NCI-H1930 (cell line): ENCODE measurements around the gene TDRD1.

Experiments used
- DNase-seq, 2 experiments: peaks; one replicate each; lab custom pipeline; 2025; lab: John Stamatoyannopoulos, UW

The TDRD1 gene

DNA sequence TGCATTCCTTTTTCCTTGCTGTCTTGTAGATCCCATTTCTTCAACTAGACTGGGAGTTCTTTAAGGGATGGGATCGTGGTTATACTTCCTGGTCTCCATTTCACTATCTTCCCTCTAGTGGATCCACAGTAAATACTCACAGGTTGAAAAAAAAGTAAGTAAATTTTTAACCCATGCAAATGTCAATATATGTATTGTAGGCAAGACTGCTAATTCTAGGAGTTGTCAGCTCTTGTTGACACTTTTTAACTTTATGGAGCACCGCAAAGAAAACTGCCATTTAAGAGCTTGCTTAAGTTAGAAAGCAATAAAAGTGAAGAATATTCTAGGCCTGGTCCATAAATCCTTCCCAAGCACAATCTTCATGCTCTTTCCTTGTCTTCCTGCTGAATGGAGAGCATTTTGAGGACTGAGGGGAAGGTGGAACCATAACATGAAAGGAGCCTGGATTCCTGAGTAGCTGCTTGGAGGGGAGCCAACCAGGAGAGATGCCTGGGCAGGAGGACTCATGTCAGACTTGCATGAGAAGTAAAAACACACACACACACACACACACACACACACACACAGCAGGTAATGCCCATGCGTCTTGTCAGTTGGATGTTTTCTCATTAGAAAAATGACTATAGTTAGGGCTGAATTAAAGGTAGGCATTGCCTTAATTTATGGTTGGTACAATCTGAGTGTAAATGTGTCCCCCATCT, 92.1 kb downstream of the TDRD1 start:
- no peak for DNase-seq

- no peak for DNase-seq
Measured at GRCh38 chr10:114271779-114272167, 92.6 kb downstream of the TDRD1 start.

- DNase-seq, result no peak
Measured at GRCh38 chr10:114272696-114273095, 93.5 kb downstream of the TDRD1 start.

GRCh38 chr10:114273910-114274309, 94.8 kb downstream of the TDRD1 start:
- no peak for DNase-seq

- no peak for DNase-seq
Measured at GRCh38 chr10:114274616-114275453, 95.7 kb downstream of the TDRD1 start.

- DNase-seq, result no peak
Measured at GRCh38 chr10:114276066-114276465, 96.9 kb downstream of the TDRD1 start.

DNA sequence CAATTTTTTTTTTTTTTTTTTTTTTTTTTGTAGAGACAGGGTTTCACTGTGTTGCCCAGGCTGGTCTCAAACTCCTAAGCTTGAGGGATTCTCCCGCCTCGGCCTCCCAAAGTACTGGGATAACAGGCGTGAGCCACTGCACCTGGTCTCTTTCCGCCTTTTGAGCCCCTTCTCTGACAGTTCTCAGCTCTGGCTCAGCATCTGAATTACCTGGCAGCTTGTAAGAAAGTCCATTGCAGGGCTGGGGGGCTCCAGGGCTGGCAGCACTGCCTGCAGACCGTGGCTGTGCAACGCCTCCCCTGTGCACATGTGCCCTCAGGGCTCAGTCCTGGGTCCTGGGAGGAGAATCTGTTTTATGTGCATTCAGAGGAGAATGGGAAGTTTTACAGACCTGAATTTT, 97.5 kb downstream of the TDRD1 start:
- no peak for DNase-seq

DNA sequence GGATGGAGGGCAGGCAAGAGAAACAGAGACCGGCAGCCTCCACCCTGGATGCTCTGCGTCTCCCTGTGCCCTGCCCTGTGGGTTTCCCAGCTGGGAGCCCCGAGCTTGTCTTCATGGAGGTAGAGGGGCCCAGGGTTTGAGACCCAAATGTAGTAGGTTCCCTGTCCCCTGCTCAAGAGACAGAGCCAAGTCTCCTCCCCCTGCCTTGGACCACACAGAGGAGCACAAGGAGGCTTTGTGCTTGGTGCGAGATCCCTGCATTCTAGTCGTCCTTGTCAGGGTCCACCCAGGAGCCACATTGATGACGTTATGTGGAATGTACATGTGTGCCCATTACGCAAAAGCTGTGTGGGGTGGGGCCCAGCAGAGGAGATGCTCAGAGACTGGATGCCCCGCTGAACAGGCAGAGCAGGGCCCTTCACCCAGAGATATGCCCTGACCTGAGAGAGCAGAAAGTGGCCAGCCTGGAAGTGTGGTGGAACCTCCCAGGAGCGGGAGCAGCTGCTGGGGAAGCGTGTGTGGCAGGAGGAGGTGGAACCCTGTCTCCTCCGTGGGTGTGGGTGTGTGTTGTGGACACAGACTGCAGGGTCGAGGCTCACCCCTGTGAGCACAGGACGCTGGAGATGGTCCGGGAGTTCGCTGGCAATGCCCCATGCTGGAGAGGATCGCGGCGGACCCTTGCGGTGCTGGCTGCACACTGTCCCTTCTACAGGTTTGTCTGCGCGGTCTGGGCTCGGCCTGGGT, 99.2 kb downstream of the TDRD1 start:
- no peak for DNase-seq

DNA sequence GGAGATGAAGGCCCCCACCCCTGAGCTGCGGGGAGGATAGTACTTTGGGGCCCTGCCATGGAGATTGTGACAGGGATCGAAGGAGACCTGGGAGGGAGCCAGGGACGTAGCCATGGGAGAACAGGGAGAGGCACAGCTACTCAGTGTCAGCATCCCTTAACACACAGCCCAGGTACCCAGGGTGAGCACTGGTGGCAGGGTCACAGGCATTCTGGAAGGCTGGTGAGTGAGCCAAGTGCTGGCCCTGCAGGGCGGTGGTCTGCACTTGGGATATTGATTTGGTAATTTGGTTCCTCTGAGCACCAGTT, 99.7 kb downstream of the TDRD1 start:
- no peak for DNase-seq

GRCh38 chr10:114279289-114279688, 100.1 kb downstream of the TDRD1 start:
- DNase-seq, result no peak

- no peak for DNase-seq
Measured at GRCh38 chr10:114279901-114280644, 100.9 kb downstream of the TDRD1 start.

GRCh38 chr10:114281006-114281405, 101.9 kb downstream of the TDRD1 start:
- DNase-seq, result no peak

- no peak for DNase-seq
Measured at GRCh38 chr10:114281461-114281860, 102.3 kb downstream of the TDRD1 start.
